Measurements from ENCODE around the gene AP1G1. TPM values are rescaled to one million over a fixed set of nuclear protein-coding genes. Genes with fewer than 3 reads are reported as not detected.
"Not testable (repeated sequence)": the region's sequence is repeated elsewhere in the genome, so short reads cannot be mapped to it uniquely, and the experiment has no call there.

Gene AP1G1
- total RNA-seq, 1 donor from 2014 or later, result 98.3 TPM

- peaks cover 48% of the 10 kb centered on the region for H3K4me1 Mint-ChIP-seq
- no peaks in the 10 kb centered on the region for H3K9me3 Mint-ChIP-seq
- H3K27me3 Mint-ChIP-seq, result no peaks in the 10 kb centered on the region
- no peak overlapping the region for H3K4me3 Mint-ChIP-seq
- no peak overlapping the region for H3K27ac Mint-ChIP-seq
- DNase-seq, result no peak
- H3K36me3 Mint-ChIP-seq (ENCODE audit: low read depth), result peaks cover 30% of the 10 kb centered on the region
- intact Hi-C loops (cut with micrococcal nuclease), result no loop called here
Observed at GRCh38 chr16:71792176-71792575, 16.5 kb downstream of the AP1G1 start.

GRCh38 chr16:71790329-71790728, 18.3 kb downstream of the AP1G1 start:
- Mint-ChIP-seq H3K4me1 (peaks cover 38% of the 10 kb centered on the region), H3K4me3 (peak overlapping the region; percentile 51), H3K36me3 (ENCODE audit: low read depth) (peaks cover 25% of the 10 kb centered on the region), H3K27ac (peak overlapping the region; percentile 54)
- H3K27me3 Mint-ChIP-seq; H3K9me3 Mint-ChIP-seq; intact Hi-C loops (cut with micrococcal nuclease): not testable (repeated sequence)
- DNase-seq, result peak; percentile 57

- Mint-ChIP-seq H3K36me3 (ENCODE audit: low read depth) (peaks cover 29% of the 10 kb centered on the region), H3K4me1 (peaks cover 36% of the 10 kb centered on the region), H3K27ac (no peak overlapping the region), H3K27me3 (no peaks in the 10 kb centered on the region), H3K9me3 (no peaks in the 10 kb centered on the region), H3K4me3 (no peak overlapping the region)
- intact Hi-C loops (cut with micrococcal nuclease), result no loop called here
- DNase-seq, result peak; percentile 40
Observed at GRCh38 chr16:71789136-71789535, 19.5 kb downstream of the AP1G1 start.

DNA sequence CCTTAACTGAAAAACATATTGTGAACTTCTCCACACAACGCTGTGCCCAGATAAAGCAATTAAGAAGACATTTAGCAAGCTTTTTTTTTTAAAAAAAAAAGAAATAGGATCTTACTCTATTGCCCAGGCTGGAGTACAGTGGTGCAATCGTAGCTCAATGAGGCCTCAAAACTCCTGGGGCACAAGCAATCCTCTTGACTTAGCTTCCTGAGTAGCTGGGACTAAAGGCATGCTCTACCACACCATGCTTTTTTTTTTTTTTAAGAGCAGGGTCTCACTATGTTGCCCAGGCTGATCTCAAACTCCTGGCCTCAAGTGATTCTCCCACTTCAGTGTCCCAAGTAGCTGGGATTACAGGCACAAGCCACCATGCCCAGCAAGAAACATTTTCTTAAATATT, 20.1 kb downstream of the AP1G1 start:
- Mint-ChIP-seq H3K4me3 (no peak overlapping the region), H3K4me1 (peaks cover 34% of the 10 kb centered on the region), H3K9me3 (no peaks in the 10 kb centered on the region), H3K36me3 (ENCODE audit: low read depth) (peaks cover 32% of the 10 kb centered on the region), H3K27me3 (no peaks in the 10 kb centered on the region), H3K27ac (no peak overlapping the region)
- intact Hi-C loops (cut with micrococcal nuclease), result no loop called here
- peak; percentile 38 for DNase-seq

- intact Hi-C loops (cut with micrococcal nuclease); H3K4me3 Mint-ChIP-seq; H3K9me3 Mint-ChIP-seq; H3K4me1 Mint-ChIP-seq; H3K27me3 Mint-ChIP-seq; H3K27ac Mint-ChIP-seq: not testable (repeated sequence)
- DNase-seq, result peak; percentile 13
- H3K36me3 Mint-ChIP-seq (ENCODE audit: low read depth), result peaks cover 31% of the 10 kb centered on the region
Observed at GRCh38 chr16:71785143-71785542, 23.5 kb downstream of the AP1G1 start.

GRCh38 chr16:71784093-71784492, 24.5 kb downstream of the AP1G1 start:
- Mint-ChIP-seq H3K27me3 (no peaks in the 10 kb centered on the region), H3K4me3 (no peak overlapping the region)
- intact Hi-C loops (cut with micrococcal nuclease), result no loop called here

DNA sequence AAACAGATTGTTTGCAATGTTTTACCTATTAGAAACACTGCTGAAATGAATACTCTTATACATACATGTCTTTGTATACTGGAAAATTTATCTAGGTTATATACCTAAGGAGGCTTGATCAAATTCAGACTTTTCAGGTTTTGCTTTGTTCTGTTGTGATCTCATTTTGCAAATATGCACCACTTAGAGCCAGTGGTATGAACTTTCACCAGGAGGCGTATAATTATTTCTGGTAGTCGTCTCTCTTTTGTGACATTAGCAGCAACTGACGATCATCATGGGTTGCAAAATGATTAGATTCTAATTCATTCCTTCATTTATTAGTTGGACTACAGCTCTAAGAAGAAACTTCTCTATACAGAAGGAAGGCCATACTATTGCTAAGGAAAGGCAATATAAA, 26.9 kb downstream of the AP1G1 start:
- no peaks in the 10 kb centered on the region for H3K9me3 Mint-ChIP-seq
- H3K27ac Mint-ChIP-seq, result no peak overlapping the region
- intact Hi-C loops (cut with micrococcal nuclease), result no loop called here
- H3K27me3 Mint-ChIP-seq, result no peaks in the 10 kb centered on the region
- peak; percentile 5 for DNase-seq
- H3K36me3 Mint-ChIP-seq (ENCODE audit: low read depth), result peaks cover 25% of the 10 kb centered on the region
- H3K4me3 Mint-ChIP-seq, result no peak overlapping the region
- H3K4me1 Mint-ChIP-seq, result peaks cover 8% of the 10 kb centered on the region

More at GRCh38 chr16:71784093-71784492, 24.5 kb downstream of the AP1G1 start:
- Mint-ChIP-seq H3K9me3 (no peaks in the 10 kb centered on the region), H3K4me1 (peaks cover 6% of the 10 kb centered on the region), H3K27ac (no peak overlapping the region), H3K36me3 (ENCODE audit: low read depth) (peaks cover 28% of the 10 kb centered on the region)
- DNase-seq, result peak; percentile 9

- no peak overlapping the region for H3K27ac Mint-ChIP-seq
- DNase-seq, result peak; percentile 30
- H3K4me3 Mint-ChIP-seq, result no peak overlapping the region
- H3K9me3 Mint-ChIP-seq, result no peaks in the 10 kb centered on the region
- H3K27me3 Mint-ChIP-seq, result no peaks in the 10 kb centered on the region
- peaks cover 29% of the 10 kb centered on the region for H3K36me3 Mint-ChIP-seq (ENCODE audit: low read depth)
- intact Hi-C loops (cut with micrococcal nuclease), result no loop called here
- peaks cover 15% of the 10 kb centered on the region for H3K4me1 Mint-ChIP-seq
Observed at GRCh38 chr16:71780521-71781089, 28.0 kb downstream of the AP1G1 start.

GRCh38 chr16:71778780-71779179, 29.9 kb downstream of the AP1G1 start:
- Mint-ChIP-seq H3K36me3 (ENCODE audit: low read depth) (peaks cover 27% of the 10 kb centered on the region), H3K4me1 (peaks cover 15% of the 10 kb centered on the region), H3K27me3 (no peaks in the 10 kb centered on the region), H3K4me3 (no peak overlapping the region), H3K9me3 (no peaks in the 10 kb centered on the region), H3K27ac (no peak overlapping the region)
- intact Hi-C loops (cut with micrococcal nuclease), result no loop called here
- peak; percentile 6 for DNase-seq

DNA sequence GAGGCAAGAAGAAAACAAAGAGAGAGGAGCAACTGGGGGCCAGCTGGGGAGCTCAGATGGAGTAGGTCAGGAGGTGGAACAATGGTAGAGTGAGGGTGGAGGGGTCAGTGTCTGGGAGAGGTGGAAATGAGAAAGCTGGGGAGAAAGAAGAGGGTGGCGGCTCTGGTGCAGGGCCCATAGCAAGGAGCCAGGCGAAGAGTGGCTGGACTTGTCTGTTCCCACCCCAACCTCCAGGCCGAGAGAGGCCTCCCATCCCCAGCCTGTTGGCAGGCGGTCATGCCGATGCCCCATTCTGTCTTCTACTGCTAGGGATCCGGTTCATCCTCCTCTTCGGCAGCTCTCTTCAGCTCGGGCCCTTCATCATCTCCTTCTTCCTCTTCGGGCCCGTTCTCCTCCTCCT, 31.3 kb downstream of the AP1G1 start:
- Mint-ChIP-seq H3K4me1 (peaks cover 15% of the 10 kb centered on the region), H3K4me3 (no peak overlapping the region), H3K27me3 (no peaks in the 10 kb centered on the region), H3K36me3 (ENCODE audit: low read depth) (peaks cover 34% of the 10 kb centered on the region), H3K27ac (peak overlapping the region; percentile 72), H3K9me3 (no peaks in the 10 kb centered on the region)
- intact Hi-C loops (cut with micrococcal nuclease), result no loop called here
- DNase-seq, result no peak

DNA sequence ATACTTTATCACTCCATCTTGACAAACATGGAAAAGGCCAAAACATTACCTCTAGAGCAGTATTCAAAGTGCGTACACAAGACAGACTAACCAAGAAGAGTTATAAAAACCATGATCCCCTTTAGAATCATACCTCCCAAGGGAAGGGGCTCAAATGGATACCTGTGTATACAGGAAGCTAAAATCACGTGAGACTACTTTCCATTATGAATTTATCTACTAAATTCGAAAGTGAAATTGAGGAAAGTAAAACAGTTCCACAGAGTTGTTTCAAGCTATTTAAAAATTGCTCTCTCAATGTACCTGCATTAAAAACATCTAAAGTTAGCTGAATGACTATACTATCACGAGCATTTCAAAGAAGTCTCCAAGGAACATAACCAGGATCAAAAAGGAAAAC, 32.7 kb downstream of the AP1G1 start:
- no peaks in the 10 kb centered on the region for H3K27me3 Mint-ChIP-seq
- H3K36me3 Mint-ChIP-seq (ENCODE audit: low read depth), result peaks cover 33% of the 10 kb centered on the region
- H3K27ac Mint-ChIP-seq, result peak overlapping the region; percentile 52
- peak; percentile 34 for DNase-seq
- H3K4me3 Mint-ChIP-seq, result no peak overlapping the region
- peaks cover 15% of the 10 kb centered on the region for H3K4me1 Mint-ChIP-seq
- H3K9me3 Mint-ChIP-seq, result no peaks in the 10 kb centered on the region
- intact Hi-C loops (cut with micrococcal nuclease), result no loop called here

GRCh38 chr16:71771571-71771970, 37.1 kb downstream of the AP1G1 start:
- H3K27ac Mint-ChIP-seq, result no peak overlapping the region
- H3K4me1 Mint-ChIP-seq, result peaks cover 20% of the 10 kb centered on the region
- H3K4me3 Mint-ChIP-seq, result no peak overlapping the region
- no peak for DNase-seq
- peaks cover 47% of the 10 kb centered on the region for H3K36me3 Mint-ChIP-seq (ENCODE audit: low read depth)
- intact Hi-C loops (cut with micrococcal nuclease), result no loop called here
- no peaks in the 10 kb centered on the region for H3K27me3 Mint-ChIP-seq
- no peaks in the 10 kb centered on the region for H3K9me3 Mint-ChIP-seq

GRCh38 chr16:71769222-71769621, 39.4 kb downstream of the AP1G1 start:
- no peak for DNase-seq
- intact Hi-C loops (cut with micrococcal nuclease), result no loop called here
- H3K36me3 Mint-ChIP-seq (ENCODE audit: low read depth), result peaks cover 44% of the 10 kb centered on the region
- no peak overlapping the region for H3K27ac Mint-ChIP-seq
- H3K4me3 Mint-ChIP-seq, result no peak overlapping the region
- peaks cover 12% of the 10 kb centered on the region for H3K4me1 Mint-ChIP-seq
- no peaks in the 10 kb centered on the region for H3K27me3 Mint-ChIP-seq
- H3K9me3 Mint-ChIP-seq, result no peaks in the 10 kb centered on the region

DNA sequence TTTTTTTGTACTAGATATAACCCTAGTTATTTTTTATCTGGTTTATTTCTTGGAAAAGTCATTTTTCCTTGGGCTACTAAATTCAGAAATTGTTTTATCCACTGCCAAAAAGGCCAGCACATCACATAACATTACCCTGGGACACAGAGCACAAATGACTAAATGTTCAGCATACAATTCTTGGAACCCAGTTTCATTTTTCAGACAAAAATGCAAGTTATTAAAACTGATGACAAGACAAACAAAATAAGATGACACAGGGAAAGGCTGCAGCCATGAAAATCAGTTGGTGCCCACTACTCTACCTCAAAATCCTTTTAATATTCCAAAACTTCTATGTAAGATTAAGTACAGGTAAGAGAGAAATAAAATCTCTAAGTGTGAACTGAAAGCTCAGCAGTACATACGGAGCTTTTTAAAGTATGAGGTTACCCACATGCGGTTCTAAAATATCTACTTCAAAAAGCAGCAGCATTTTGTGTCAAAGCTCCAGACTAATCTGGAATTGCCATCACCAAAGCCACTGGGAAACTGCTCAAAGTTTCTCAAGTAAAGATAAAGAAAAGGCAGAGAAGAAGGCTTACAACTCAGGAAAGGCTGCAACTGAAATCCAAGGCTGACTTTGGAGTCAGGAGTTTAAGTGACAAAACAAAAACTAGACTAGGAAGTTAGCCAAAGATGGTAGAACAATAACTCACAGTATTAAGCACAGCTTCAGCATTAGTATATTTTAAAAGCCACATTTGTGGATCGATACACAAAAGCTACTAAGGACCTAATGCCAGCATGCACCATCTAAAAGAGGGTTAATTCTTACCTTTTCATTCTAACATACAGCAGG, 41.4 kb downstream of the AP1G1 start:
- Mint-ChIP-seq H3K27ac (peak overlapping the region; percentile 9), H3K4me3 (no peak overlapping the region), H3K36me3 (ENCODE audit: low read depth) (peaks cover 48% of the 10 kb centered on the region), H3K4me1 (peaks cover 12% of the 10 kb centered on the region), H3K9me3 (no peaks in the 10 kb centered on the region), H3K27me3 (no peaks in the 10 kb centered on the region)
- DNase-seq, result no peak
- intact Hi-C loops (cut with micrococcal nuclease), result no loop called here
